ENCODE data around the gene HMGN4.

DNA sequence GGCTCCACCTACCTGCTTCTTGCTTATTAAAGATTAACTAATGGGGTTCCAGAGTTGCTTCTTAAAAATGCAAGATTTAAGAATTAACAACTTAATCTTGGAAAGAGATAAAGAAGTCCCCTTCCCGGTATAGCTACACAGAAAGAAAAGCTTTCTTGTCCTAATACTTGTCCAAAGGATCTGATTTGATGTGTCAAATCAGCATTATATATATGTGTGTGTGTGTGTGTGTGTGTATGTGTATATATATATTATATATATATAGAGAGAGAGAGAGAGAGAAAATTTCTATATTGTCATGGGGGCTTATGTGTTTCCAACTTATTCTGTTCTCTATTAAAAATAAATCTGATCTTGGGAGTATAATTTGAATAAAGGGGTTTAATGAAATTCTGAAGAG lies 4.6 kb upstream of the HMGN4 start:
- TF ChIP-seq, protein P1, sequence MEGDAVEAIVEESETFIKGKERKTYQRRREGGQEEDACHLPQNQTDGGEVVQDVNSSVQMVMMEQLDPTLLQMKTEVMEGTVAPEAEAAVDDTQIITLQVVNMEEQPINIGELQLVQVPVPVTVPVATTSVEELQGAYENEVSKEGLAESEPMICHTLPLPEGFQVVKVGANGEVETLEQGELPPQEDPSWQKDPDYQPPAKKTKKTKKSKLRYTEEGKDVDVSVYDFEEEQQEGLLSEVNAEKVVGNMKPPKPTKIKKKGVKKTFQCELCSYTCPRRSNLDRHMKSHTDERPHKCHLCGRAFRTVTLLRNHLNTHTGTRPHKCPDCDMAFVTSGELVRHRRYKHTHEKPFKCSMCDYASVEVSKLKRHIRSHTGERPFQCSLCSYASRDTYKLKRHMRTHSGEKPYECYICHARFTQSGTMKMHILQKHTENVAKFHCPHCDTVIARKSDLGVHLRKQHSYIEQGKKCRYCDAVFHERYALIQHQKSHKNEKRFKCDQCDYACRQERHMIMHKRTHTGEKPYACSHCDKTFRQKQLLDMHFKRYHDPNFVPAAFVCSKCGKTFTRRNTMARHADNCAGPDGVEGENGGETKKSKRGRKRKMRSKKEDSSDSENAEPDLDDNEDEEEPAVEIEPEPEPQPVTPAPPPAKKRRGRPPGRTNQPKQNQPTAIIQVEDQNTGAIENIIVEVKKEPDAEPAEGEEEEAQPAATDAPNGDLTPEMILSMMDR (IDR thresholded peaks at IDR 0.05) = no peak
- TF ChIP-seq POLR2A (IDR thresholded peaks at IDR 0.05) = no peak

Data from thyroid gland (tissue), 4 donors.